Colonic mucosa (tissue), 4 donors: Measurements from ENCODE around the gene NPAT. TPM values are rescaled to one million over a fixed set of nuclear protein-coding genes. Genes with fewer than 3 reads are reported as not detected.

ENCODE experiments used
- DNase-seq: peaks from one replicate; pipeline ENCODE4 v3.0.0-alpha.2; 2020
- H3K27ac ChIP-seq: fragments of 200-600 bp; one replicate; pipeline ENCODE4 v1.8.0; 2021
- H3K27me3 ChIP-seq: fragments of 200-600 bp; one replicate; pipeline ENCODE4 v1.8.0; 2021
- H3K36me3 ChIP-seq: fragments of 200-600 bp; one replicate; pipeline ENCODE4 v1.8.0; 2021
- H3K4me1 ChIP-seq: fragments of 200-600 bp; one replicate; pipeline ENCODE4 v1.8.0; 2021; ENCODE audit warnings: mild to moderate bottlenecking
- H3K4me3 ChIP-seq: fragments of 200-600 bp; one replicate; pipeline ENCODE4 v1.8.0; 2021
- H3K9ac ChIP-seq, 2 donors: one replicate each; pipeline ENCODE4 v1.7.0; 2013; ENCODE audit warnings: control low read depth in 2 of 2, low read depth in 2 of 2, low read length in 2 of 2
- H3K9me3 ChIP-seq: fragments of 200-600 bp; one replicate; pipeline ENCODE4 v1.8.0; 2021
- intact Hi-C: fragments of 100-400 bp; cut with DNase I; formaldehyde crosslinking; loops from one replicate; pipeline ENCODE4 v1.14.1; 2022
- total RNA-seq, 2 donors: library from RNA; stranded (reverse); fragmentation: NEBNext Ultra II Directional in 1 of 2; extraction: Animal tissue kit (Norgen Biotek cat#: 25700) in 1 of 2; gene quantifications; one replicate each; pipeline ENCODE4 v1.2.1, GENCODE V29; 2021
- TF ChIP-seq, protein P1 (sequence below): fragments of 200-600 bp; IDR thresholded peaks from one replicate; pipeline ENCODE4 v1.8.0; 2022; ENCODE audit warnings: antibody characterized with exemption, mild to moderate bottlenecking
- donor health status: healthy.
- donor health status: DM: no; HTN: no; CAD: no.
- donor health status: DM: no; HTN: no; CAD: no.

Gene NPAT
- total RNA-seq, 2 donors from 2014 or later = 10.8 to 14.0 TPM

DNA sequence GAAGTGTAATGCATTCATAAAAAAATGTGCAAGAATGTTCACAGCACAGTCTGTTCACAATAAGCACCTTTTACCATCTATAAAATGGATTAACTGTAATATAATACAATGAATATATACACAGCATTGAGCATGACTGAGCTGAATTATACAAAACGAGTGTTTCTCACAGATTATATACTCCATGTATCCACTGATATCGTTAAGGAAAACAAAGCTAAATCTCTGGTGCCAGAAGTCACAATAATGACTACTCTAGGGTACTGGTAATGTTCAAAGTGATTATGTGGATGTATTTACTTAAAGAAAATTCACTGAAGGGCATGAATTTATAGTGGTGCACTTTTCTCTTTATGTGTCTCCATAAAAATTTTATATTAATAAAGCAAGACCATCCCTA is 67.8 kb downstream of the NPAT start:
- DNase-seq = no peak
- H3K36me3 ChIP-seq = no peaks in the 10 kb centered on the region
- no peaks in the 10 kb centered on the region for H3K4me1 ChIP-seq
- no peaks in the 10 kb centered on the region for H3K27me3 ChIP-seq
- no peak overlapping the region for H3K9ac ChIP-seq
- H3K9me3 ChIP-seq = no peaks in the 10 kb centered on the region
- H3K27ac ChIP-seq = no peak overlapping the region
- intact Hi-C loops = no loop called here
- TF ChIP-seq, protein P1, sequence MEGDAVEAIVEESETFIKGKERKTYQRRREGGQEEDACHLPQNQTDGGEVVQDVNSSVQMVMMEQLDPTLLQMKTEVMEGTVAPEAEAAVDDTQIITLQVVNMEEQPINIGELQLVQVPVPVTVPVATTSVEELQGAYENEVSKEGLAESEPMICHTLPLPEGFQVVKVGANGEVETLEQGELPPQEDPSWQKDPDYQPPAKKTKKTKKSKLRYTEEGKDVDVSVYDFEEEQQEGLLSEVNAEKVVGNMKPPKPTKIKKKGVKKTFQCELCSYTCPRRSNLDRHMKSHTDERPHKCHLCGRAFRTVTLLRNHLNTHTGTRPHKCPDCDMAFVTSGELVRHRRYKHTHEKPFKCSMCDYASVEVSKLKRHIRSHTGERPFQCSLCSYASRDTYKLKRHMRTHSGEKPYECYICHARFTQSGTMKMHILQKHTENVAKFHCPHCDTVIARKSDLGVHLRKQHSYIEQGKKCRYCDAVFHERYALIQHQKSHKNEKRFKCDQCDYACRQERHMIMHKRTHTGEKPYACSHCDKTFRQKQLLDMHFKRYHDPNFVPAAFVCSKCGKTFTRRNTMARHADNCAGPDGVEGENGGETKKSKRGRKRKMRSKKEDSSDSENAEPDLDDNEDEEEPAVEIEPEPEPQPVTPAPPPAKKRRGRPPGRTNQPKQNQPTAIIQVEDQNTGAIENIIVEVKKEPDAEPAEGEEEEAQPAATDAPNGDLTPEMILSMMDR = no peak
- no peak overlapping the region for H3K4me3 ChIP-seq

DNA sequence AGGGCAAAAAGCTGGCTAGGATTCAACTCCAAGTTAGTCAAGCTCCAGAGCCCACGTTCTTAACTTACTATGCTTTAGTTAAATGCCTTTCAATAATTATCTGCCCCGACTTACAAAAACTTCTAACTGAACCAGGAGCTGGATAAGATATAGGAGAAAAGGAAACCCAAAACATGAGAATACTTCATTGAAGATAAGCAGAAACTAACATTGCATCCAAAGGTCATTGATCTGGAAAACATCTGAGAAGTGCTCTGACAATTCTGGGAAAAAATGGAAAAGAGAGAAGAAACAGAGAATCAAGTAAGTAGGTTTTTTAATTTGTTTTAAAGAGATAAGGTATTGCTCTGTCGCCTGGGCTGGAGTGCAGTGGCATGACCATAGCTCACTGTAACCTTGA is 73.9 kb downstream of the NPAT start:
- H3K36me3 ChIP-seq = no peaks in the 10 kb centered on the region
- intact Hi-C loops = no loop called here
- H3K4me3 ChIP-seq = no peak overlapping the region
- H3K27me3 ChIP-seq = no peaks in the 10 kb centered on the region
- no peak overlapping the region for H3K27ac ChIP-seq
- TF ChIP-seq, protein P1 = no peak
- no peak overlapping the region for H3K9ac ChIP-seq
- H3K4me1 ChIP-seq = no peaks in the 10 kb centered on the region
- DNase-seq = no peak
- H3K9me3 ChIP-seq = no peaks in the 10 kb centered on the region

DNA sequence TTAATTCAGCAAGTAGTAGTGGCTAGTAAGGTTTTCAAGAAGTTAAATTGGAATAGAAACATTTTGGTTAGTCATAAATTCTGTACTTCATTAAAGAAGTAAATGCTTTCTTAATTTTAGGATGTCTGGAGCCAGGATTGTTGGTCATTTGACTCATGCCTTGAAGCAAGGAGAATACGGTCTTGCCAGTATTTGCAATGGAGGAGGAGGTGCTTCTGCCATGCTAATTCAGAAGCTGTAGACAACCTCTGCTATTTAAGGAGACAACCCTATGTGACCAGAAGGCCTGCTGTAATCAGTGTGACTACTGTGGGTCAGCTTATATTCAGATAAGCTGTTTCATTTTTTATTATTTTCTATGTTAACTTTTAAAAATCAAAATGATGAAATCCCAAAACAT is 75.3 kb downstream of the NPAT start:
- Histone ChIP-seq H3K4me3 (no peak overlapping the region), H3K27ac (no peak overlapping the region), H3K36me3 (no peaks in the 10 kb centered on the region), H3K27me3 (no peaks in the 10 kb centered on the region), H3K9ac (no peak overlapping the region), H3K9me3 (no peaks in the 10 kb centered on the region), H3K4me1 (no peaks in the 10 kb centered on the region)
- TF ChIP-seq, protein P1 = no peak
- DNase-seq = no peak
- intact Hi-C loops = no loop called here

DNA sequence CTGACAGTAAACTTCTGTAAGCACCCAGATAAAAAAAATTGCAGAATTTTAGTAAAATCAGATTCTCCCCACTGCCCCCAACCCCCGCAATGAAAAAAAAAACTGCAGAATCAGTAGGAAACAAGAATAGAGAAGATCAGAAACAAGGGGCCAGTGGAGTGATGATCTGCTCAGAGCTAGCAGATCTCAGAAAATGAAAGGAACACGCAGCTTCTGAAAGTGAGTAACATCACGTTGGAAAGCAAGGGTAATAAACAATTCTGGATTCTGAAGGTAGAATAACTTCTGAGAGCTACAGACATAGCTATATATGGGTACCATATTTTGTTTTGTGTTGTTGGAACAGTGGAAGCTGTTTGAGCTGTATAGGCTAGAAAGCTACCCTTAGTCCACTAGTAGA is 77.8 kb downstream of the NPAT start:
- Histone ChIP-seq H3K27ac (no peak overlapping the region), H3K27me3 (no peaks in the 10 kb centered on the region), H3K4me1 (no peaks in the 10 kb centered on the region), H3K4me3 (no peak overlapping the region), H3K9ac (no peak overlapping the region), H3K9me3 (no peaks in the 10 kb centered on the region), H3K36me3 (peaks cover 3% of the 10 kb centered on the region)
- no peak for DNase-seq
- intact Hi-C loops = no loop called here
- TF ChIP-seq, protein P1 = no peak

DNA sequence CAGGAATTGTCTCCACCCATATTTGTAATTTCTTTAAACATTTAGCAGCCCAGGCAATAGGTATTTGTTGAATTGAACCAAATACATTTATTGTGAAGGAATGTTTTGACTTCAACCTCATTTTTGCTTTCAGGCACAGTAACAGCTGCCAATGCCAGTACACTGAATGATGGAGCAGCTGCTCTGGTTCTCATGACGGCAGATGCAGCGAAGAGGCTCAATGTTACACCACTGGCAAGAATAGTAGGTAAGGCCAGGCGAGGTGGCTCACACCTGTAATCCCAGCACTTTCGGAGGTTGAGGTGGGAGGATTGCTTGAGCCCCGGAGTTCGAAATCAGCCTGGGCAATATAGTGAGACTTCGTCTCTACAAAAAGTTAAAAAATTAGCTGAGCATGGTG is 80.1 kb downstream of the NPAT start:
- H3K9ac ChIP-seq = no peak overlapping the region
- intact Hi-C loops = no loop called here
- no peak overlapping the region for H3K27ac ChIP-seq
- H3K36me3 ChIP-seq = peaks cover 3% of the 10 kb centered on the region
- H3K4me3 ChIP-seq = no peak overlapping the region
- TF ChIP-seq, protein P1 = no peak
- H3K27me3 ChIP-seq = no peaks in the 10 kb centered on the region
- no peaks in the 10 kb centered on the region for H3K9me3 ChIP-seq
- DNase-seq = no peak
- H3K4me1 ChIP-seq = no peaks in the 10 kb centered on the region

DNA sequence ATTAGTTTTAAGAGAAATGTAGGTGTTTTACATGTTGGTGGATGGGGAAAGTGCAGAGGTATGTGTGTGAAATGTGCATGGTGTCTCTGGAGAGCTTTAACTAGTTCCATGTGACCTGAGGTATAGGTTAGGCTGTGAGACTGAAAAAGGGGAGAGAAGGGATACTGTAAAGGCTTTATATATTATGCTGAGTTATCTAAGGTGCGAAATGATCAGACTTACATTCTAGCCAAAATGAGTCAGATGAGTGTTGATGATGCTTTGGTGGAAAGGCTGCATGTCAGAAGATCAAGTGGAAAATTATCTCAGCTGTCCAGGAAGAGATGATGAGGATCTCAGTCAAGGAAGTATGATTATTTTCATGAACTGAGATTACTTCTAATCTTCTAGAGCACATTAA is 85.2 kb downstream of the NPAT start:
- H3K36me3 ChIP-seq = peaks cover 3% of the 10 kb centered on the region
- H3K9ac ChIP-seq = no peak overlapping the region
- no peaks in the 10 kb centered on the region for H3K27me3 ChIP-seq
- intact Hi-C loops = no loop called here
- H3K9me3 ChIP-seq = no peaks in the 10 kb centered on the region
- no peak for DNase-seq
- H3K27ac ChIP-seq = no peak overlapping the region
- H3K4me1 ChIP-seq = no peaks in the 10 kb centered on the region
- TF ChIP-seq, protein P1 = no peak
- H3K4me3 ChIP-seq = no peak overlapping the region
